Neural progenitor cell (in vitro differentiated cells): ENCODE measurements around the gene SOD2. TPM values are rescaled to one million over a fixed set of nuclear protein-coding genes. Genes with fewer than 3 reads are reported as not detected.

Source experiments
- DNase-seq: peaks from one replicate; pipeline ENCODE4 v3.0.0-alpha.2; 2016; ENCODE audit warnings: low spot score
- H2AFZ ChIP-seq: fragments of 200-600 bp; sonication (generic); replicated peaks from 2 replicates; pipeline ENCODE4 v1.6.1; 2016; ENCODE audit warnings: antibody characterized with exemption
- H3F3A ChIP-seq: fragments of 200-600 bp; sonication (generic); 2 replicates; pipeline ENCODE4 v1.6.1; 2016; ENCODE audit warnings: antibody characterized with exemption, low read depth
- H3K27ac ChIP-seq: fragments of 200-600 bp; sonication (generic); 2 replicates; pipeline ENCODE4 v1.5.1; 2016; ENCODE audit warnings: mild to moderate bottlenecking
- H3K27me3 ChIP-seq: fragments of 200-600 bp; sonication (generic); 2 replicates; pipeline ENCODE4 v1.6.1; 2016; ENCODE audit warnings: mild to moderate bottlenecking, moderate library complexity
- H3K36me3 ChIP-seq: fragments of 200-600 bp; sonication (generic); 2 replicates; pipeline ENCODE4 v1.5.1; 2016
- H3K4me1 ChIP-seq: fragments of 200-600 bp; sonication (generic); 2 replicates; pipeline ENCODE4 v1.6.1; 2016; ENCODE audit warnings: mixed run types
- H3K4me2 ChIP-seq: fragments of 200-600 bp; sonication (generic); 2 replicates; pipeline ENCODE4 v1.6.1; 2016
- H3K4me3 ChIP-seq: fragments of 200-600 bp; sonication (generic); 2 replicates; pipeline ENCODE4 v1.5.1; 2016
- H3K79me2 ChIP-seq: fragments of 200-600 bp; sonication (generic); 2 replicates; pipeline ENCODE4 v1.6.1; 2016; ENCODE audit warnings: low read depth
- H3K9ac ChIP-seq: fragments of 200-600 bp; sonication (generic); 2 replicates; pipeline ENCODE4 v1.6.1; 2016
- H3K9me3 ChIP-seq: fragments of 200-600 bp; sonication (generic); 2 replicates; pipeline ENCODE4 v1.5.1; 2016; ENCODE audit warnings: low read depth
- H4K20me1 ChIP-seq: fragments of 200-600 bp; sonication (generic); 2 replicates; pipeline ENCODE4 v1.6.1; 2016; ENCODE audit warnings: low read depth
- H3K27ac Mint-ChIP-seq: 3 replicates; pipeline ENCODE4 v1.8.0; 2021; ENCODE audit warnings: mixed read lengths
- H3K27me3 Mint-ChIP-seq: 2 replicates; pipeline ENCODE4 v1.8.0; 2022; ENCODE audit warnings: low read depth, mild to moderate bottlenecking, inconsistent platforms, moderate library complexity, mixed read lengths; ENCODE audit not compliant: insufficient read depth
- H3K36me3 Mint-ChIP-seq: 3 replicates; pipeline ENCODE4 v1.8.0; 2021; ENCODE audit warnings: mixed read lengths
- H3K4me1 Mint-ChIP-seq: 3 replicates; pipeline ENCODE4 v1.8.0; 2021; ENCODE audit warnings: mixed read lengths
- H3K4me3 Mint-ChIP-seq: 3 replicates; pipeline ENCODE4 v1.8.0; 2021; ENCODE audit warnings: mild to moderate bottlenecking, moderate library complexity, mixed read lengths
- H3K9me3 Mint-ChIP-seq: 3 replicates; pipeline ENCODE4 v1.8.0; 2020; ENCODE audit warnings: mixed read lengths
- CTCF ChIP-seq: fragments of 200-600 bp; sonication (generic); IDR thresholded peaks from 2 replicates; pipeline ENCODE4 v1.5.1; 2017; ENCODE audit warnings: antibody characterized with exemption, mild to moderate bottlenecking
- EZH2 ChIP-seq: fragments of 200-600 bp; sonication (generic); IDR thresholded peaks from 2 replicates; pipeline ENCODE4 v1.6.1; 2017; ENCODE audit warnings: antibody characterized with exemption, mild to moderate bottlenecking, moderate library complexity
- EZH2phosphoT487 ChIP-seq: fragments of 200-600 bp; sonication (generic); IDR thresholded peaks from 2 replicates; pipeline ENCODE4 v1.6.1; 2017; ENCODE audit warnings: antibody characterized with exemption
- small RNA-seq: library from RNA; depleted of rRNA; stranded (forward); fragments of <200 nt; gene quantifications from one replicate; pipeline ENCODE3, GENCODE V24; 2015
- total RNA-seq: library from RNA; depleted of rRNA; stranded (reverse); fragments of >200 nt; gene quantifications from 2 replicates; pipeline ENCODE4 v1.2.3, GENCODE V29; 2015; ENCODE audit warnings: low replicate concordance

SOD2 gene
- total RNA-seq, 1 donor from 2014 or later, result 67.2 TPM

DNA sequence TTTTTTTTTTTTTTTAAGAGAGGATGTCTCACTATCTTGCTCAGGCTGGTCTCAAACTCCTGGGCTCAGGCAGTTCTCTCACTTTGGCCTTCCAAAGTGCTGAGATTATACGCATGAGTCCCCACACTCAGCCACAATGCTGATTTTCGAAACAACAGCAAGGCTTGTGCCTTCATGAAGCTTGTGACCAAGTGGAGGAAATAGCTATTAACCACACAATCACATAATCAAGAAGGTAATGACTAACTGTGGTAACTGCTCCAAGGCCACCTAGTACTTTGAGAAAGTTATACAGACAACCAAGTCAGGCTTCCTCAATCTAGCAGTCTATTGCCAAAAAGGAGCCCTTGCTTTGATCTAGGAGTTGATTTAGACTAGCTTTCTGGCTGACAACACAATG, 46.3 kb downstream of the SOD2 start:
- Histone ChIP-seq H2AFZ (no peak overlapping the region), H3K27me3 (no peaks in the 10 kb centered on the region), H3K4me3 (no peak overlapping the region), H3F3A (no peaks in the 10 kb centered on the region), H3K79me2 (no peaks in the 10 kb centered on the region), H3K4me2 (no peak overlapping the region), H3K9me3 (no peaks in the 10 kb centered on the region), H4K20me1 (no peaks in the 10 kb centered on the region), H3K36me3 (no peaks in the 10 kb centered on the region), H3K4me1 (no peaks in the 10 kb centered on the region), H3K27ac (no peak overlapping the region), H3K9ac (no peak overlapping the region)
- peaks cover under 1% of the 10 kb centered on the region for H3K9me3 Mint-ChIP-seq
- no peak for DNase-seq
- no peak overlapping the region for H3K4me3 Mint-ChIP-seq
- H3K27ac Mint-ChIP-seq, result no peak overlapping the region
- H3K27me3 Mint-ChIP-seq, result no peaks in the 10 kb centered on the region
- TF ChIP-seq EZH2phosphoT487 (no peak), CTCF (no peak), EZH2 (no peak)
- peaks cover 3% of the 10 kb centered on the region for H3K4me1 Mint-ChIP-seq
- H3K36me3 Mint-ChIP-seq, result peaks cover 2% of the 10 kb centered on the region

GRCh38 chr6:159646116-159646515, 46.9 kb downstream of the SOD2 start:
- Mint-ChIP-seq H3K27ac (no peak overlapping the region), H3K9me3 (peaks cover 4% of the 10 kb centered on the region), H3K36me3 (peaks cover 4% of the 10 kb centered on the region), H3K4me1 (peaks cover 5% of the 10 kb centered on the region), H3K27me3 (peaks cover 2% of the 10 kb centered on the region), H3K4me3 (no peak overlapping the region)
- H3K4me1 ChIP-seq, result no peaks in the 10 kb centered on the region
- no peaks in the 10 kb centered on the region for H3K79me2 ChIP-seq
- no peak for DNase-seq
- H4K20me1 ChIP-seq, result no peaks in the 10 kb centered on the region
- H3F3A ChIP-seq, result no peaks in the 10 kb centered on the region
- no peaks in the 10 kb centered on the region for H3K36me3 ChIP-seq
- H3K27me3 ChIP-seq, result no peaks in the 10 kb centered on the region
- H3K4me3 ChIP-seq, result no peak overlapping the region
- TF ChIP-seq CTCF, result no peak
- no peak for TF ChIP-seq EZH2
- no peak for TF ChIP-seq EZH2phosphoT487
- no peaks in the 10 kb centered on the region for H3K9me3 ChIP-seq
- no peak overlapping the region for H3K4me2 ChIP-seq
- H2AFZ ChIP-seq, result no peak overlapping the region
- no peak overlapping the region for H3K27ac ChIP-seq
- no peak overlapping the region for H3K9ac ChIP-seq

DNA sequence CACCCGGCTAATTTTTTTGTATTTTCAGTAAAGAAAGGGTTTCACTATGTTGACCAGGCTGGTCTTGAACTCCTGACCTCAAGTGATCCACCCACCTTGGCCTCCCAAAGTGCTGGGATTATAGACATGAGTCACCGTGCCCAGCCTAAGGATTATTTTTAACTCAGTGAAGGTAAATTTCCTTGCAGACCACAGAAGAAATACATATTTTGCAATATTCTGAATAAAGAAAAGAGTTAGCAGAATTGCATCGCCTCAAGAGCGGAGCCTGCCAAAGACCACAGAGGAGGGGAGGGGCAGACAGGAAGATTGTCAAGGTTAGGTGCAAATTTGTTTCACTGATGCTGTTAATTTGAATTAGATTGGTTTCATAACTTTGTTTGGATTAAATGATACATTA, 47.4 kb downstream of the SOD2 start:
- no peak overlapping the region for H3K4me3 Mint-ChIP-seq
- Histone ChIP-seq H3K27ac (no peak overlapping the region), H3K9me3 (no peaks in the 10 kb centered on the region), H2AFZ (no peak overlapping the region), H3K4me3 (no peak overlapping the region), H3K4me1 (no peaks in the 10 kb centered on the region), H3K27me3 (no peaks in the 10 kb centered on the region), H3K9ac (no peak overlapping the region), H3K36me3 (no peaks in the 10 kb centered on the region), H3F3A (no peaks in the 10 kb centered on the region), H3K4me2 (no peak overlapping the region), H4K20me1 (no peaks in the 10 kb centered on the region), H3K79me2 (no peaks in the 10 kb centered on the region)
- peaks cover 2% of the 10 kb centered on the region for H3K27me3 Mint-ChIP-seq
- TF ChIP-seq CTCF (no peak), EZH2 (no peak), EZH2phosphoT487 (no peak)
- peaks cover 4% of the 10 kb centered on the region for H3K36me3 Mint-ChIP-seq
- no peak for DNase-seq
- H3K4me1 Mint-ChIP-seq, result peaks cover 5% of the 10 kb centered on the region
- H3K9me3 Mint-ChIP-seq, result peaks cover 7% of the 10 kb centered on the region
- H3K27ac Mint-ChIP-seq, result no peak overlapping the region

Small RNAs within 50 kb of the gene (small RNA-seq; reads per million reads assigned to genes)
- gene RNU4ATAC18P, result not detected

Other genes starting within 250 kb of the SOD2 start
- gene WTAP, start 34.3 kb upstream of the SOD2 start, total RNA-seq, result 126 and 159 TPM in 2 replicates
- gene ACAT2, start 68.8 kb upstream of the SOD2 start, total RNA-seq, result 92.5 and 101 TPM in 2 replicates
- gene TCP1, start 96.4 kb upstream of the SOD2 start, total RNA-seq, result 264 and 334 TPM in 2 replicates
- 64.5 and 69.1 TPM in 2 replicates for gene MRPL18, start 97.2 kb upstream of the SOD2 start, total RNA-seq
- gene PNLDC1, start 107.0 kb upstream of the SOD2 start, total RNA-seq, result 0.06 TPM in 1 of 2 replicates, not detected in the other
- gene MAS1, start 197.7 kb upstream of the SOD2 start, total RNA-seq, result not detected in 2 replicates